Neural progenitor cell (in vitro differentiated cells): ENCODE results near the gene TMEM108. TPM values are rescaled to one million over a fixed set of nuclear protein-coding genes. Genes with fewer than 3 reads are reported as not detected.

Experiments
- DNase-seq: peaks from one replicate; pipeline ENCODE4 v3.0.0-alpha.2; 2016; ENCODE audit warnings: low spot score
- H2AFZ ChIP-seq: fragments of 200-600 bp; sonication (generic); replicated peaks from 2 replicates; pipeline ENCODE4 v1.6.1; 2016; ENCODE audit warnings: antibody characterized with exemption
- H3F3A ChIP-seq: fragments of 200-600 bp; sonication (generic); 2 replicates; pipeline ENCODE4 v1.6.1; 2016; ENCODE audit warnings: antibody characterized with exemption, low read depth
- H3K27ac ChIP-seq: fragments of 200-600 bp; sonication (generic); 2 replicates; pipeline ENCODE4 v1.5.1; 2016; ENCODE audit warnings: mild to moderate bottlenecking
- H3K27me3 ChIP-seq: fragments of 200-600 bp; sonication (generic); 2 replicates; pipeline ENCODE4 v1.6.1; 2016; ENCODE audit warnings: mild to moderate bottlenecking, moderate library complexity
- H3K36me3 ChIP-seq: fragments of 200-600 bp; sonication (generic); 2 replicates; pipeline ENCODE4 v1.5.1; 2016
- H3K4me1 ChIP-seq: fragments of 200-600 bp; sonication (generic); 2 replicates; pipeline ENCODE4 v1.6.1; 2016; ENCODE audit warnings: mixed run types
- H3K4me2 ChIP-seq: fragments of 200-600 bp; sonication (generic); 2 replicates; pipeline ENCODE4 v1.6.1; 2016
- H3K4me3 ChIP-seq: fragments of 200-600 bp; sonication (generic); 2 replicates; pipeline ENCODE4 v1.5.1; 2016
- H3K79me2 ChIP-seq: fragments of 200-600 bp; sonication (generic); 2 replicates; pipeline ENCODE4 v1.6.1; 2016; ENCODE audit warnings: low read depth
- H3K9ac ChIP-seq: fragments of 200-600 bp; sonication (generic); 2 replicates; pipeline ENCODE4 v1.6.1; 2016
- H3K9me3 ChIP-seq: fragments of 200-600 bp; sonication (generic); 2 replicates; pipeline ENCODE4 v1.5.1; 2016; ENCODE audit warnings: low read depth
- H4K20me1 ChIP-seq: fragments of 200-600 bp; sonication (generic); 2 replicates; pipeline ENCODE4 v1.6.1; 2016; ENCODE audit warnings: low read depth
- H3K27ac Mint-ChIP-seq: 3 replicates; pipeline ENCODE4 v1.8.0; 2021; ENCODE audit warnings: mixed read lengths
- H3K27me3 Mint-ChIP-seq: 2 replicates; pipeline ENCODE4 v1.8.0; 2022; ENCODE audit warnings: low read depth, mild to moderate bottlenecking, inconsistent platforms, moderate library complexity, mixed read lengths; ENCODE audit not compliant: insufficient read depth
- H3K36me3 Mint-ChIP-seq: 3 replicates; pipeline ENCODE4 v1.8.0; 2021; ENCODE audit warnings: mixed read lengths
- H3K4me1 Mint-ChIP-seq: 3 replicates; pipeline ENCODE4 v1.8.0; 2021; ENCODE audit warnings: mixed read lengths
- H3K4me3 Mint-ChIP-seq: 3 replicates; pipeline ENCODE4 v1.8.0; 2021; ENCODE audit warnings: mild to moderate bottlenecking, moderate library complexity, mixed read lengths
- H3K9me3 Mint-ChIP-seq: 3 replicates; pipeline ENCODE4 v1.8.0; 2020; ENCODE audit warnings: mixed read lengths
- CTCF ChIP-seq: fragments of 200-600 bp; sonication (generic); IDR thresholded peaks from 2 replicates; pipeline ENCODE4 v1.5.1; 2017; ENCODE audit warnings: antibody characterized with exemption, mild to moderate bottlenecking
- EZH2 ChIP-seq: fragments of 200-600 bp; sonication (generic); IDR thresholded peaks from 2 replicates; pipeline ENCODE4 v1.6.1; 2017; ENCODE audit warnings: antibody characterized with exemption, mild to moderate bottlenecking, moderate library complexity
- EZH2phosphoT487 ChIP-seq: fragments of 200-600 bp; sonication (generic); IDR thresholded peaks from 2 replicates; pipeline ENCODE4 v1.6.1; 2017; ENCODE audit warnings: antibody characterized with exemption
- total RNA-seq: library from RNA; depleted of rRNA; stranded (reverse); fragments of >200 nt; gene quantifications from 2 replicates; pipeline ENCODE4 v1.2.3, GENCODE V29; 2015; ENCODE audit warnings: low replicate concordance

Gene TMEM108
- total RNA-seq, 1 donor from 2014 or later, result 4.8 TPM

GRCh38 chr3:133428552-133428951, 390.4 kb downstream of the TMEM108 start:
- H3K4me3 ChIP-seq, result no peak overlapping the region
- H2AFZ ChIP-seq, result no peak overlapping the region
- no peak for DNase-seq
- Mint-ChIP-seq H3K4me3 (no peak overlapping the region), H3K27ac (no peak overlapping the region), H3K27me3 (peaks cover 6% of the 10 kb centered on the region), H3K9me3 (no peaks in the 10 kb centered on the region), H3K36me3 (no peaks in the 10 kb centered on the region), H3K4me1 (peaks cover 18% of the 10 kb centered on the region)
- H4K20me1 ChIP-seq, result no peaks in the 10 kb centered on the region
- no peak overlapping the region for H3K9ac ChIP-seq
- H3K79me2 ChIP-seq, result no peaks in the 10 kb centered on the region
- H3K27ac ChIP-seq, result no peak overlapping the region
- H3K9me3 ChIP-seq, result no peaks in the 10 kb centered on the region
- no peak overlapping the region for H3K4me2 ChIP-seq
- H3K4me1 ChIP-seq, result peaks cover 10% of the 10 kb centered on the region
- no peaks in the 10 kb centered on the region for H3K36me3 ChIP-seq
- H3F3A ChIP-seq, result peaks cover 2% of the 10 kb centered on the region
- TF ChIP-seq CTCF, result no peak
- no peak for TF ChIP-seq EZH2
- TF ChIP-seq EZH2phosphoT487, result no peak
- H3K27me3 ChIP-seq, result no peaks in the 10 kb centered on the region

- no peak overlapping the region for H3K9ac ChIP-seq
- Mint-ChIP-seq H3K4me3 (no peak overlapping the region), H3K27me3 (peaks cover 6% of the 10 kb centered on the region), H3K36me3 (no peaks in the 10 kb centered on the region), H3K27ac (no peak overlapping the region), H3K9me3 (no peaks in the 10 kb centered on the region), H3K4me1 (peaks cover 15% of the 10 kb centered on the region)
- H3K79me2 ChIP-seq, result no peaks in the 10 kb centered on the region
- no peaks in the 10 kb centered on the region for H3K27me3 ChIP-seq
- H3K4me2 ChIP-seq, result no peak overlapping the region
- peaks cover 2% of the 10 kb centered on the region for H3F3A ChIP-seq
- H3K4me1 ChIP-seq, result peaks cover 8% of the 10 kb centered on the region
- H2AFZ ChIP-seq, result no peak overlapping the region
- H3K9me3 ChIP-seq, result no peaks in the 10 kb centered on the region
- no peak overlapping the region for H3K27ac ChIP-seq
- TF ChIP-seq CTCF, result no peak
- TF ChIP-seq EZH2phosphoT487, result no peak
- no peak overlapping the region for H3K4me3 ChIP-seq
- no peaks in the 10 kb centered on the region for H4K20me1 ChIP-seq
- DNase-seq, result no peak
- no peaks in the 10 kb centered on the region for H3K36me3 ChIP-seq
Measured at GRCh38 chr3:133429063-133429462, 390.9 kb downstream of the TMEM108 start.

GRCh38 chr3:133439563-133439962, 401.4 kb downstream of the TMEM108 start:
- peaks cover 9% of the 10 kb centered on the region for H3K9me3 Mint-ChIP-seq
- Histone ChIP-seq H3K9ac (no peak overlapping the region), H3K9me3 (no peaks in the 10 kb centered on the region), H3F3A (no peaks in the 10 kb centered on the region), H3K4me1 (no peaks in the 10 kb centered on the region), H3K27ac (no peak overlapping the region), H3K4me2 (no peak overlapping the region), H3K79me2 (no peaks in the 10 kb centered on the region), H3K4me3 (no peak overlapping the region), H3K36me3 (no peaks in the 10 kb centered on the region), H3K27me3 (no peaks in the 10 kb centered on the region), H2AFZ (no peak overlapping the region), H4K20me1 (no peaks in the 10 kb centered on the region)
- no peak for DNase-seq
- no peak for TF ChIP-seq EZH2phosphoT487
- no peak for TF ChIP-seq CTCF
- TF ChIP-seq EZH2, result no peak
- no peak overlapping the region for H3K27ac Mint-ChIP-seq
- H3K4me3 Mint-ChIP-seq, result no peak overlapping the region
- peaks cover 1% of the 10 kb centered on the region for H3K36me3 Mint-ChIP-seq
- H3K27me3 Mint-ChIP-seq, result peaks cover 2% of the 10 kb centered on the region
- peaks cover 9% of the 10 kb centered on the region for H3K4me1 Mint-ChIP-seq

GRCh38 chr3:133440652-133441051, 402.5 kb downstream of the TMEM108 start:
- Histone ChIP-seq H4K20me1 (no peaks in the 10 kb centered on the region), H3K4me3 (no peak overlapping the region), H3K9me3 (no peaks in the 10 kb centered on the region), H2AFZ (no peak overlapping the region), H3K9ac (no peak overlapping the region), H3K36me3 (no peaks in the 10 kb centered on the region), H3K27ac (no peak overlapping the region), H3F3A (no peaks in the 10 kb centered on the region), H3K79me2 (no peaks in the 10 kb centered on the region), H3K4me2 (no peak overlapping the region), H3K4me1 (no peaks in the 10 kb centered on the region), H3K27me3 (no peaks in the 10 kb centered on the region)
- Mint-ChIP-seq H3K27ac (no peak overlapping the region), H3K36me3 (peaks cover 1% of the 10 kb centered on the region), H3K27me3 (peaks cover 2% of the 10 kb centered on the region), H3K9me3 (peaks cover 9% of the 10 kb centered on the region), H3K4me1 (peaks cover 10% of the 10 kb centered on the region), H3K4me3 (no peak overlapping the region)
- TF ChIP-seq EZH2, result no peak
- no peak for TF ChIP-seq CTCF
- TF ChIP-seq EZH2phosphoT487, result no peak
- DNase-seq, result no peak
